22Rv1 (cell line): ENCODE data around the gene DAAM2.

Experiments
- ZFX ChIP-seq: fragments of 450-650 bp; IDR thresholded peaks from 2 replicates; pipeline ENCODE4 v1.6.1; 2017; ENCODE audit warnings: antibody characterized with exemption, borderline replicate concordance
- TF ChIP-seq, protein P1 (sequence below): fragments of 450-650 bp; IDR thresholded peaks from 2 replicates; pipeline ENCODE4 v1.5.1; 2017; ENCODE audit warnings: mild to moderate bottlenecking

DNA sequence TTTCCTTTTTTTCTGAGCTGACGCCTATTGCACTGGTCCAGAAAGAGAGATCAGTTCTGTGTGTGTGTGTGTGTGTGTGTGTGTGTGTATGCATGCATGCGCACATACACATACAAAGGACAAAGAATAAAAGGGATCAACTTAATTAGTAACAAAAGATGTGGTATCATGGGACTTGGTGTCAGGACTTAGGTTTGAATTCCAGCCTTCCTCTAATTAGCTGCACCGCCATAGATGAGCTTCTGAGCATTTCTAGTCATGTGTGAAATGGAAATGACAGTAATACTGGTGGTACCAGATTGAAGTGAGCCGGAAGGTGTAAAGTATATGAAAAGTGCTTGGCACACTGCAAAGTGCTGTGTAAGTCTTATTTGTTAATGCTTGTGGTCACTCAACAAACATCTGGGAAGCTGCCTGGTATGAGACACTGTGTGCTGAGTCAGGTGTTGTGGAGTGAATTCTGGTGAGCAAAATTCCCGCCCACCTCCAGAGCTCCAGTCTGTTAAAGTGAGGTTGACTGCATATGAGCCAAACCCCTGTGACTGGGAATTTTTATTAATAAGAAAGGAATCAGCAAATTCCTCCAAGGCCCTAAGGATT is 12.4 kb downstream of the DAAM2 start:
- TF ChIP-seq, protein P1, sequence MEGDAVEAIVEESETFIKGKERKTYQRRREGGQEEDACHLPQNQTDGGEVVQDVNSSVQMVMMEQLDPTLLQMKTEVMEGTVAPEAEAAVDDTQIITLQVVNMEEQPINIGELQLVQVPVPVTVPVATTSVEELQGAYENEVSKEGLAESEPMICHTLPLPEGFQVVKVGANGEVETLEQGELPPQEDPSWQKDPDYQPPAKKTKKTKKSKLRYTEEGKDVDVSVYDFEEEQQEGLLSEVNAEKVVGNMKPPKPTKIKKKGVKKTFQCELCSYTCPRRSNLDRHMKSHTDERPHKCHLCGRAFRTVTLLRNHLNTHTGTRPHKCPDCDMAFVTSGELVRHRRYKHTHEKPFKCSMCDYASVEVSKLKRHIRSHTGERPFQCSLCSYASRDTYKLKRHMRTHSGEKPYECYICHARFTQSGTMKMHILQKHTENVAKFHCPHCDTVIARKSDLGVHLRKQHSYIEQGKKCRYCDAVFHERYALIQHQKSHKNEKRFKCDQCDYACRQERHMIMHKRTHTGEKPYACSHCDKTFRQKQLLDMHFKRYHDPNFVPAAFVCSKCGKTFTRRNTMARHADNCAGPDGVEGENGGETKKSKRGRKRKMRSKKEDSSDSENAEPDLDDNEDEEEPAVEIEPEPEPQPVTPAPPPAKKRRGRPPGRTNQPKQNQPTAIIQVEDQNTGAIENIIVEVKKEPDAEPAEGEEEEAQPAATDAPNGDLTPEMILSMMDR, result no peak
- no peak for TF ChIP-seq ZFX
